ENCODE results near the gene QKI. TPM values are rescaled to one million over a fixed set of nuclear protein-coding genes. Genes with fewer than 3 reads are reported as not detected.

The QKI gene
- total and polyA plus RNA-seq, 2 of the 8 experiments (the other 6 are each of a cell fraction or from before 2014, with no cell fraction given), result 181 to 183 TPM

DNA sequence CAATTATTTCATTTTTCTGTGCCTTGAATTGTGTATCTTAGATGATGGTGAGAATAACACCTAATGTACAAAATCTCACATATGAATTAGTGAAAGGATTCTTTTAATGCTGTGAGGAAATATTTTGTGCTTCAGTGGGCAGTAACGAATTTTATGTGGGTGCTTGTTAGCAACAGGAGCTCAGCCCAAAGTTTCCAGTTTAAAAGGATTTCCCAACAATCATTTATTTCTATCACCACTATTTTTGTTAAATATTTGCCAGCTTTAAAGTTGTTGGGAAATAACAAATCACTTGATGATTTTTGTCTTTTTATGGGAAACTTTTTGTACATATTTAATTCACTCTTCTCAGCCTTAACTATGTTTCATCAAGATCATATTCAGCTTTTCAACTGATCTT, 111.8 kb downstream of the QKI start:
- Histone ChIP-seq H4K20me1 (replicated peaks in 1 of 2; ENCODE audit: control insufficient read depth in 1 of 2, insufficient read depth in 2 of 2, low read length in 2 of 2) (peaks cover 4 to 7% of the 10 kb centered on the region in 2 experiments), H3K4me1 (replicated peaks in 1 of 4; ENCODE audit: control insufficient read depth in 3 of 4, insufficient read depth in 4 of 4, low read length in 3 of 4) (peaks cover 0 to 3% (median 2%) of the 10 kb centered on the region in 4 experiments; a peak in 4 of 7 replicates), H3K14ac (ENCODE audit: insufficient read length) (no peak overlapping the region), H4K5ac (ENCODE audit: insufficient read length, low read depth, low read length) (no peak overlapping the region), H2AK5ac (ENCODE audit: low read depth, low read length) (no peak overlapping the region), H3K4me2 (ENCODE audit: insufficient read depth in 1 of 2, low read depth in 2 of 2, low read length in 2 of 2) (no peak overlapping the region), H2BK20ac (ENCODE audit: low read length) (no peak overlapping the region), H4K8ac (ENCODE audit: extremely low read depth, insufficient read depth, low read length) (no peak overlapping the region), H2BK120ac (replicated peaks; ENCODE audit: low read depth, low read length) (no peak overlapping the region), H3K27ac (ENCODE audit: low read depth, low read length) (no peak overlapping the region), H3K9ac (replicated peaks in 1 of 4; ENCODE audit: extremely low read depth in 1 of 4, low read depth in 3 of 4, low read length in 3 of 4) (no peak overlapping the region), H3K56ac (replicated peaks; ENCODE audit: insufficient read length, low read depth, low read length) (no peak overlapping the region), H3K79me2 (ENCODE audit: control insufficient read depth in 1 of 2, insufficient read depth in 2 of 2, low read length in 2 of 2) (peaks cover 0 to 97% of the 10 kb centered on the region in 2 experiments; a peak in 3 of 4 replicates), H3K27me3 (replicated peaks in 1 of 4; ENCODE audit: control insufficient read depth in 3 of 4, extremely low read depth in 1 of 4, insufficient read depth in 3 of 4, low read length in 3 of 4) (no peaks in the 10 kb centered on the region), H3K4me3 (ENCODE audit: extremely low read depth in 1 of 4, insufficient read depth in 2 of 4, low read depth in 3 of 4, low read length in 4 of 4) (no peak overlapping the region), H3K79me1 (ENCODE audit: low read depth, low read length) (no peaks in the 10 kb centered on the region; the same call in 1 of the 2 replicates), H3K9me3 (ENCODE audit: insufficient read depth in 2 of 2, low read depth in 1 of 2, low read length in 1 of 2) (no peaks in the 10 kb centered on the region), H4K91ac (replicated peaks; ENCODE audit: insufficient read length, low read length) (no peak overlapping the region), H3K18ac (ENCODE audit: extremely low read depth, low read length) (no peak overlapping the region), H2BK12ac (ENCODE audit: low read depth, low read length) (no peak overlapping the region), H3K4ac (replicated peaks; ENCODE audit: insufficient read length, low read depth, low read length) (no peak overlapping the region), H3K36me3 (ENCODE audit: control insufficient read depth in 2 of 4, insufficient read depth in 4 of 4, low read length in 3 of 4) (no peaks in the 10 kb centered on the region), H3K23ac (ENCODE audit: insufficient read length) (no peak overlapping the region), H2BK5ac (ENCODE audit: low read depth, low read length) (no peak overlapping the region), H3K23me2 (ENCODE audit: low read depth, low read length) (no peaks in the 10 kb centered on the region), H2BK15ac (ENCODE audit: low read length) (no peak overlapping the region), H2AFZ (ENCODE audit: low read length) (no peak overlapping the region)
- 82% methylated on average over 1 of the region's 1 CpG; no CpG with 5 or more reads in 1 of the 2 experiments for whole genome bisulfite sequencing, 2 experiments (ENCODE audit: extremely low coverage in 1 of 2, insufficient coverage in 1 of 2, insufficient read length in 1 of 2, insufficient replicate concordance in 2 of 2, low coverage in 1 of 2, low lambda C conversion rate in 2 of 2, missing lambda C conversion rate in 1 of 2)
- FAIRE-seq (no peak), DNase-seq (ENCODE audit: low read depth in 1 of 2, low spot score in 2 of 2) (no peak)
- ChIA-PET CTCF (ENCODE audit: partially characterized antibody) (no interaction called here), POLR2A (ENCODE audit: partially characterized antibody) (interaction anchor here (1.6 kb wide), 1 partner anchor 10 kb away, joined by 3 read pairs; no protein-coding TSS in a partner anchor)
- TF ChIP-seq RAD21 (IDR thresholded peaks at IDR 0.05 in 1 of 2, conservative IDR thresholded peaks at IDR 0.05 in 1 of 2; ENCODE audit: low read depth in 2 of 2, low read length in 2 of 2) (no peak), MAX (IDR thresholded peaks at IDR 0.05) (no peak), CEBPB (IDR thresholded peaks at IDR 0.05; ENCODE audit: low read depth, low read length) (no peak), JUN (IDR thresholded peaks at IDR 0.05; ENCODE audit: low read depth, low read length) (no peak), POLR2AphosphoS5 (IDR thresholded peaks at IDR 0.05; ENCODE audit: low read depth, low read length) (no peak), BACH1 (IDR thresholded peaks at IDR 0.05; ENCODE audit: low read length) (no peak), RBBP5 (IDR thresholded peaks at IDR 0.05; ENCODE audit: borderline replicate concordance, low read depth, low read length) (no peak), EP300 (IDR thresholded peaks at IDR 0.05; ENCODE audit: borderline replicate concordance in 1 of 2, low read depth in 2 of 2, low read length in 2 of 2) (no peak)
